ENCODE measurements around the gene BATF.

DNA sequence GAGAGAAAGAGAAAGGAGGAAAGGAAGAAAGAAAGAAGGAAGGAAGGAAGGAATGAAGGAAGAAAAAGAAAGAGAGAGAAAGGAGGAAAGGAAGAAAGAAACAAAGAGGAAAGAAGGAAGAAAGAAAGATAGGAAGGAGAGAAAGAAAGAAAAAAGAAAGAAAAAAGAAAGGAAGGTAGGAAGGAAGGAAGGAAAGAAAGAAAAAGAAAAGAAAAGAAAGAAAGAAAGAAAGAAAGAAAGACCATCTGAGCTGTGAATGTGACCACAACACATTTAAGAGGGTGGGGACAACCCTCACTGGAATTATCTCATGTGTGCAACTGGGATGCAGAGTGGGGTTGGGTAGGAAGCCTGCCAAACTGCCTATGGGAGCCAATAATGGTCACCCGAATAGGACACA lies 36.0 kb upstream of the BATF start:
- TF ChIP-seq CTCF (IDR thresholded peaks at IDR 0.05) (no peak), POLR2A (IDR thresholded peaks at IDR 0.05) (no peak)

Measured in transverse colon (tissue), 3 donors.